Left ventricle myocardium inferior (tissue), 1 donor: ENCODE data around the gene SPATA9. TPM values are rescaled to one million over a fixed set of nuclear protein-coding genes. Genes with fewer than 3 reads are reported as not detected.

Experiments used
- DNase-seq: peaks from one replicate; pipeline ENCODE4 v3.0.0-alpha.2; 2020
- H3K27ac ChIP-seq: fragments of 200-600 bp; replicated peaks from 2 replicates; pipeline ENCODE4 v1.8.0; 2021
- H3K27me3 ChIP-seq: fragments of 200-600 bp; 2 replicates; pipeline ENCODE4 v1.8.0; 2021; ENCODE audit warnings: low read depth
- H3K36me3 ChIP-seq: fragments of 200-600 bp; 2 replicates; pipeline ENCODE4 v1.8.0; 2021
- H3K4me1 ChIP-seq: fragments of 200-600 bp; 2 replicates; pipeline ENCODE4 v1.8.0; 2021
- H3K4me3 ChIP-seq: fragments of 200-600 bp; 2 replicates; pipeline ENCODE4 v1.8.0; 2021; ENCODE audit warnings: mild to moderate bottlenecking, moderate library complexity
- H3K9me3 ChIP-seq: fragments of 200-600 bp; replicated peaks from 2 replicates; pipeline ENCODE4 v1.8.0; 2021
- intact Hi-C: fragments of 100-400 bp; cut with micrococcal nuclease; formaldehyde crosslinking; loops from one replicate; pipeline ENCODE4 v1.11.0; 2022
- total RNA-seq: library from RNA; stranded (reverse); fragmentation: NEBNext Ultra II Directional; extraction: Animal tissue kit (Norgen Biotek cat#: 25700); gene quantifications from one replicate; pipeline ENCODE4 v1.2.1, GENCODE V29; 2021
- TF ChIP-seq, protein P1 (sequence below): fragments of 200-600 bp; IDR thresholded peaks from 2 replicates; pipeline ENCODE4 v1.8.0; 2021; ENCODE audit warnings: antibody characterized with exemption, mild to moderate bottlenecking, borderline replicate concordance
- donor health status: DM: no; HTN: yes; CAD: no; lungs with severe emphysema.

Gene SPATA9
- total RNA-seq, 1 donor from 2014 or later = not detected

DNA sequence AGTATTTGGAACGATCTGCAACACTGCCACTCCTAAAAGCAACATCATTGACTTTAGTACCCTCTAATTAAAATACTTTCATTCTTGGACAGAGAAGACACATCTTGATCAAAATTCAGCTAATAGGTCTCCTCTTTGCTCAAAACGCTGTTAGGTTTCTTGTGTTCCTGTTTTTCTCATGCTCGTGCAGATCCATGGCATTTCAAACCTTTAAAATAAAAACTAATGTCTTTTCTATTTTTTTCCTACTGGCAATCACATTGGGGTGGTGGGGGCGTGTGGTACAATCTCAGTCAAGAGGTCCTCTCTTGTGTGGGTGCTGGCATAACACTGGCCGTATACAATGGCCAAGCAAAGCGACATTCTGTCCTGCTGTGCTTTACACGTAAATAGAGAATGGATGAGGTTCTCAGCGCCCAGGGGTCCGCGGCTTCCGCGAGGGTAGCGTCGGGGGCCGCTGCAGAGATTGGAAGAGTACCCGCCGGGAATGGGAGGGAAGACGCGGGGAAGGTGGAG lies 63.2 kb downstream of the SPATA9 start:
- Histone ChIP-seq H3K27me3 (peaks cover 8% of the 10 kb centered on the region), H3K36me3 (no peaks in the 10 kb centered on the region), H3K4me3 (peak overlapping the region; percentile 76), H3K9me3 (no peaks in the 10 kb centered on the region), H3K27ac (no peak overlapping the region), H3K4me1 (peaks cover 24% of the 10 kb centered on the region)
- no peak for DNase-seq
- intact Hi-C loops = no loop called here
- TF ChIP-seq, protein P1, sequence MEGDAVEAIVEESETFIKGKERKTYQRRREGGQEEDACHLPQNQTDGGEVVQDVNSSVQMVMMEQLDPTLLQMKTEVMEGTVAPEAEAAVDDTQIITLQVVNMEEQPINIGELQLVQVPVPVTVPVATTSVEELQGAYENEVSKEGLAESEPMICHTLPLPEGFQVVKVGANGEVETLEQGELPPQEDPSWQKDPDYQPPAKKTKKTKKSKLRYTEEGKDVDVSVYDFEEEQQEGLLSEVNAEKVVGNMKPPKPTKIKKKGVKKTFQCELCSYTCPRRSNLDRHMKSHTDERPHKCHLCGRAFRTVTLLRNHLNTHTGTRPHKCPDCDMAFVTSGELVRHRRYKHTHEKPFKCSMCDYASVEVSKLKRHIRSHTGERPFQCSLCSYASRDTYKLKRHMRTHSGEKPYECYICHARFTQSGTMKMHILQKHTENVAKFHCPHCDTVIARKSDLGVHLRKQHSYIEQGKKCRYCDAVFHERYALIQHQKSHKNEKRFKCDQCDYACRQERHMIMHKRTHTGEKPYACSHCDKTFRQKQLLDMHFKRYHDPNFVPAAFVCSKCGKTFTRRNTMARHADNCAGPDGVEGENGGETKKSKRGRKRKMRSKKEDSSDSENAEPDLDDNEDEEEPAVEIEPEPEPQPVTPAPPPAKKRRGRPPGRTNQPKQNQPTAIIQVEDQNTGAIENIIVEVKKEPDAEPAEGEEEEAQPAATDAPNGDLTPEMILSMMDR = no peak

DNA sequence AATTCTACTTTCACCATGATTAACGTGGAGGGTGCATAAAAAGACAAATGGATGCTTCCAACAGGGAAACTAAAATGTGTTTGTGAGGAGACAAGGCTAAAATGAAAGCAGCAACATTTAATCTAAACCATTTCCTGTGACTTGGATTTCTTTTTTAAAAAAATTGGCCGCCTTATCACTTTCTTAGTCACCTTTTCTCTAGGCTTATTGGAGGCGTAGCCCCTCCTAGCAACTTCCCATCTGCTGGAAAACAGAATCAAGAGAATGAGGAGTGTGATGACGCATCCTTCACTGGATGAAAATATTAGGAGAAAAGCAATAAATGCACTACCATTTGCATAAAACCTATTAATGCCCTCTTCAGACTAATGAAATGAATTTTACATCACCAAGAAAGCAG lies 63.7 kb downstream of the SPATA9 start:
- Histone ChIP-seq H3K27me3 (peaks cover 8% of the 10 kb centered on the region), H3K36me3 (no peaks in the 10 kb centered on the region), H3K4me3 (peak overlapping the region; percentile 76), H3K9me3 (peaks cover 2% of the 10 kb centered on the region), H3K4me1 (peaks cover 24% of the 10 kb centered on the region), H3K27ac (no peak overlapping the region)
- DNase-seq = no peak
- intact Hi-C loops = no loop called here
- TF ChIP-seq, protein P1 = no peak

DNA sequence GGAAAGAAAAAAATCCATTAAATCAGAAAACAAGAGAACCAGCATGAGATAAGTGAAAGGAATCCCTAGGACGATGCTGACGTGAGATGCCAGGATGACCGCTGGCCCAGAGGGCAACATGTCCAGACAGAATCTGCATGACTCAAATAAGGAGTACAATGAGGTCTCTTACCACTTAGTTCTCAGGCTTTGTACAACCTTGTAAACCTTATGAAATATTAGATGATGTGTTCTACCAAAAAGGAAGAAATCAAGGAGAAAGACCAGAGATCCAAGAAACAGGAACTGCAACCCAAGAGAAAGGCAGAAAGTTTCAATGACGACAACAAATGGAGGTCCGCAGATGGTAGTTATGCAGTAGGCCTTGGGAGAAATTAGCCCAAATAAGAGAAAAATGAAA lies 65.7 kb downstream of the SPATA9 start:
- Histone ChIP-seq H3K9me3 (peaks cover 15% of the 10 kb centered on the region), H3K4me1 (peaks cover 24% of the 10 kb centered on the region), H3K4me3 (no peak overlapping the region), H3K27ac (no peak overlapping the region), H3K27me3 (peaks cover 8% of the 10 kb centered on the region), H3K36me3 (no peaks in the 10 kb centered on the region)
- TF ChIP-seq, protein P1 = no peak
- intact Hi-C loops = no loop called here
- DNase-seq = no peak

DNA sequence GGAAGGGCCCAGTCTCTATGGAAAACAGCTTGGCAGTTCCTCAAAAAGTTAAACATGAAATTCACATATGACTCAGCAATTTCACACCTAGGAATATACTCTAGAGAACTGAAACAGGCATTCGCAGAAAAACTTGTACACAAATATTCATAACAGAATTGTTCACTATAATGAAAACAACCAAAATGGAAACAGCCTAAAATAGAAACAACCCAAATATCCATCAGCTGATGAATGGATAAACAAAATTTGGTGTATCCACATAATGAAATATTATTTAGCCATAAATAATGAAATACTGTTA lies 67.7 kb downstream of the SPATA9 start:
- intact Hi-C loops = no loop called here
- no peak overlapping the region for H3K27ac ChIP-seq

DNA sequence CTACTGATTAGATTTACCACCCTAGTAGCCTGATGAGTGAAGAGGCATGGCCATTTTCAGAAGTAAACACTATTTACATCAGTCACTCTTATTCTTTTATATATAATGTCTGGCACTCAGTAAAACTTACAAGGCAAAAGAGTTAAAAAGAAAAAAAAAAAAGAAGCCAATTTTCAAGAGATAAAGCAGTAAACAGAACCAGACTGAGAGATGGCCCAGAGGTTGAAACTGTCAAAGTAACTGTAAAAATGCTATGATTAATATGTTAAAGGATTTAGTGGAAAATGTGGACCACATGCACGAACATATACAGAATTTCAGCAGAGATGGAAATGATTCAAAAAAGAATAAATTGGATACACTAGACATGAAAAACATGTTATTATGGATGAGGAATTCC lies 69.3 kb downstream of the SPATA9 start:
- Histone ChIP-seq H3K9me3 (peaks cover 15% of the 10 kb centered on the region), H3K36me3 (no peaks in the 10 kb centered on the region), H3K4me3 (no peak overlapping the region), H3K4me1 (no peaks in the 10 kb centered on the region), H3K27ac (no peak overlapping the region), H3K27me3 (no peaks in the 10 kb centered on the region)
- TF ChIP-seq, protein P1 = no peak
- no peak for DNase-seq
- intact Hi-C loops = no loop called here

More for the DNA sequence above, 67.7 kb downstream of the SPATA9 start:
- Histone ChIP-seq H3K27me3 (peaks cover 8% of the 10 kb centered on the region), H3K36me3 (no peaks in the 10 kb centered on the region), H3K4me1 (peaks cover 11% of the 10 kb centered on the region), H3K4me3 (no peak overlapping the region), H3K9me3 (peaks cover 15% of the 10 kb centered on the region)
- no peak for DNase-seq
- TF ChIP-seq, protein P1 = no peak

DNA sequence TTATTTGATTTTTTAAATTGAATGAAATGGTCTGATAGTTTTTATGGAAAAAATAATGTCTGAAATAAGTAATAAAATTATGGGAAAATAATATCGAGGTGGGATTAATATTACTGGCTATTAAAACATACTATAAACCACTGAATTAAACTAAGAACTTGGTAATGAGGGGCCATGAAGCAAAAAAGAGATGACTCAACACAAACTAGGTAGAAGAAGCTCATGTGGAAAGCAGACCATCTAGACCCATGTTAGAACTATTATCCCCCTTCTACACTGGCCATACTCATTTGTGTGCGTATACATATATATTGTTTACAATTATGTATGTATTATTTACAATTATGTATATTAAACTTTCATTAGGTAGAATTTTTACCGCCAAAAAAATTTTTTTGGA lies 71.4 kb downstream of the SPATA9 start:
- intact Hi-C loops = no loop called here
- Histone ChIP-seq H3K27me3 (no peaks in the 10 kb centered on the region), H3K27ac (no peak overlapping the region), H3K4me3 (no peak overlapping the region), H3K4me1 (no peaks in the 10 kb centered on the region), H3K36me3 (no peaks in the 10 kb centered on the region), H3K9me3 (peaks cover 15% of the 10 kb centered on the region)
- TF ChIP-seq, protein P1 = no peak
- DNase-seq = no peak
